Measurements from ENCODE around the gene APP. TPM values are rescaled to one million over a fixed set of nuclear protein-coding genes. Genes with fewer than 3 reads are reported as not detected.

Gene APP
- total and polyA plus RNA-seq, 2 of the 13 experiments (the other 11 are each of a cell fraction or from before 2014, with no cell fraction given): 70.6 to 262 TPM

GRCh38 chr21:26137379-26138060 lies 33.0 kb downstream of the APP start:
- Histone ChIP-seq H3K9me3 (ENCODE audit: low read length) (no peaks in the 10 kb centered on the region), H2AFZ (ENCODE audit: low read length) (no peak overlapping the region), H3K79me2 (ENCODE audit: insufficient read depth, low read length) (peaks cover 50% of the 10 kb centered on the region), H3K4me3 (replicated peaks in 1 of 3; ENCODE audit: insufficient read depth in 1 of 3, low read depth in 2 of 3, low read length in 3 of 3) (no peak overlapping the region), H3K4me1 (ENCODE audit: insufficient read depth, low read length) (peaks cover 34% of the 10 kb centered on the region), H4K20me1 (ENCODE audit: insufficient read depth, low read length) (peaks cover 3% of the 10 kb centered on the region; the same call in 1 of the 2 replicates), H3K27ac (ENCODE audit: extremely low read length, insufficient read depth, low read length) (no peak overlapping the region), H3K36me3 (replicated peaks in 1 of 2; ENCODE audit: control insufficient read depth in 1 of 2, insufficient read depth in 2 of 2, low read length in 2 of 2) (no peaks in the 10 kb centered on the region), H3K9ac (ENCODE audit: insufficient read depth, low read depth, low read length) (no peak overlapping the region), H3K4me2 (ENCODE audit: low read depth, low read length) (no peak overlapping the region), H3K27me3 (ENCODE audit: control insufficient read depth in 1 of 2, insufficient read depth in 2 of 2, low read length in 2 of 2) (no peaks in the 10 kb centered on the region)
- in situ Hi-C loops (cut with HindIII; ENCODE audit: extremely low pct_ligation_motif_present, low pct_unique_long_range_greater_than_20kb) (no loop called here), intact Hi-C loops (cut with micrococcal nuclease; ENCODE audit: unreplicated experiment) (no loop called here)
- ChIA-PET CTCF (ENCODE audit: low intra/inter-chr PET ratio, low total read pairs) (no interaction called here), POLR2A (no interaction called here)
- 74% methylated on average over 4 of the region's 4 CpGs for WGBS (ENCODE audit: low lambda C conversion rate)
- FAIRE-seq: no peak
- TF ChIP-seq NKX3-1 (CRISPR knock-in tag; IDR thresholded peaks at IDR 0.05) (no peak), ZFP82 (CRISPR knock-in tag; IDR thresholded peaks at IDR 0.05; ENCODE audit: borderline replicate concordance) (no peak), PAF1 (CRISPR knock-in tag; IDR thresholded peaks at IDR 0.05) (no peak), ZNF44 (CRISPR knock-in tag; IDR thresholded peaks at IDR 0.05) (no peak), ZNF879 (CRISPR knock-in tag; IDR thresholded peaks at IDR 0.05) (no peak), ZNF282 (IDR thresholded peaks at IDR 0.05; ENCODE audit: partially characterized antibody) (no peak), ELF1 (CRISPR knock-in tag; IDR thresholded peaks at IDR 0.05) (no peak), ZBTB37 (CRISPR knock-in tag; IDR thresholded peaks at IDR 0.05) (no peak), GATA4 (IDR thresholded peaks at IDR 0.05; ENCODE audit: borderline replicate concordance, low read depth) (no peak), ERF (CRISPR knock-in tag; IDR thresholded peaks at IDR 0.05) (no peak), SNAI1 (CRISPR knock-in tag; IDR thresholded peaks at IDR 0.05; ENCODE audit: borderline replicate concordance) (no peak), ZNF354B (CRISPR knock-in tag; IDR thresholded peaks at IDR 0.05) (no peak), PHF8 (CRISPR knock-in tag; IDR thresholded peaks at IDR 0.05) (no peak)
- TF ChIP-seq, protein P1, sequence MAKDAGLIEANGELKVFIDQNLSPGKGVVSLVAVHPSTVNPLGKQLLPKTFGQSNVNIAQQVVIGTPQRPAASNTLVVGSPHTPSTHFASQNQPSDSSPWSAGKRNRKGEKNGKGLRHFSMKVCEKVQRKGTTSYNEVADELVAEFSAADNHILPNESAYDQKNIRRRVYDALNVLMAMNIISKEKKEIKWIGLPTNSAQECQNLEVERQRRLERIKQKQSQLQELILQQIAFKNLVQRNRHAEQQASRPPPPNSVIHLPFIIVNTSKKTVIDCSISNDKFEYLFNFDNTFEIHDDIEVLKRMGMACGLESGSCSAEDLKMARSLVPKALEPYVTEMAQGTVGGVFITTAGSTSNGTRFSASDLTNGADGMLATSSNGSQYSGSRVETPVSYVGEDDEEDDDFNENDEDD (CRISPR knock-in tag; IDR thresholded peaks at IDR 0.05; ENCODE audit: borderline replicate concordance): no peak
- no peak for DNase-seq (ENCODE audit: low spot score)
- no peak for ATAC-seq
- BruUV-seq (replicated peaks): no TSS peak

Data from HepG2 (cell line).